ENCODE data around the gene DCLRE1C.

The DCLRE1C gene

DNA sequence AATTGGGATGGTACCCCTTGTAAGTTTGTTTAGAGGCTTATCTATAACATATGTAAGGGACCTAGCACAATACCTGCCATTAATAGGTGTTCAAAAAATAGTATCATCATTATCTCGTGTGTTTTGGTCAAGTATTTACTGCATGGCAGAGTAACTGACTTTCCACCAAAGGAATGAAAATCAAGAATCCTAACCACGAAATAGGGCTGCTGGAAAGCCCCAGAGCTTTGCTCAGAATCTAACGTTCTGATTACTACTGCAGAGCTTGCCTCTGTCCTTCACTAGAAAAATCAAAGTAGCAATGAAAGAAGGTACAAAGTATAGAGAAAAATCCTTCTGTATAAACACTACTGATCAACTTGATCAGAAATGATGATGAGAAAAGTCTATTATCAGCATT, 34.9 kb downstream of the DCLRE1C start:
- Histone ChIP-seq H3K4me3 (replicated peaks; ENCODE audit: insufficient read depth, low read length) (no peak overlapping the region), H3K27me3 (ENCODE audit: insufficient read depth, poor library complexity, severe bottlenecking) (no peaks in the 10 kb centered on the region), H3K27ac (replicated peaks) (no peak overlapping the region)
- TF ChIP-seq, protein P1, sequence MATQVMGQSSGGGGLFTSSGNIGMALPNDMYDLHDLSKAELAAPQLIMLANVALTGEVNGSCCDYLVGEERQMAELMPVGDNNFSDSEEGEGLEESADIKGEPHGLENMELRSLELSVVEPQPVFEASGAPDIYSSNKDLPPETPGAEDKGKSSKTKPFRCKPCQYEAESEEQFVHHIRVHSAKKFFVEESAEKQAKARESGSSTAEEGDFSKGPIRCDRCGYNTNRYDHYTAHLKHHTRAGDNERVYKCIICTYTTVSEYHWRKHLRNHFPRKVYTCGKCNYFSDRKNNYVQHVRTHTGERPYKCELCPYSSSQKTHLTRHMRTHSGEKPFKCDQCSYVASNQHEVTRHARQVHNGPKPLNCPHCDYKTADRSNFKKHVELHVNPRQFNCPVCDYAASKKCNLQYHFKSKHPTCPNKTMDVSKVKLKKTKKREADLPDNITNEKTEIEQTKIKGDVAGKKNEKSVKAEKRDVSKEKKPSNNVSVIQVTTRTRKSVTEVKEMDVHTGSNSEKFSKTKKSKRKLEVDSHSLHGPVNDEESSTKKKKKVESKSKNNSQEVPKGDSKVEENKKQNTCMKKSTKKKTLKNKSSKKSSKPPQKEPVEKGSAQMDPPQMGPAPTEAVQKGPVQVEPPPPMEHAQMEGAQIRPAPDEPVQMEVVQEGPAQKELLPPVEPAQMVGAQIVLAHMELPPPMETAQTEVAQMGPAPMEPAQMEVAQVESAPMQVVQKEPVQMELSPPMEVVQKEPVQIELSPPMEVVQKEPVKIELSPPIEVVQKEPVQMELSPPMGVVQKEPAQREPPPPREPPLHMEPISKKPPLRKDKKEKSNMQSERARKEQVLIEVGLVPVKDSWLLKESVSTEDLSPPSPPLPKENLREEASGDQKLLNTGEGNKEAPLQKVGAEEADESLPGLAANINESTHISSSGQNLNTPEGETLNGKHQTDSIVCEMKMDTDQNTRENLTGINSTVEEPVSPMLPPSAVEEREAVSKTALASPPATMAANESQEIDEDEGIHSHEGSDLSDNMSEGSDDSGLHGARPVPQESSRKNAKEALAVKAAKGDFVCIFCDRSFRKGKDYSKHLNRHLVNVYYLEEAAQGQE (IDR thresholded peaks at IDR 0.05; ENCODE audit: insufficient replicate concordance, low read depth): no peak
- TF ChIP-seq GABPA (IDR thresholded peaks at IDR 0.05; ENCODE audit: low read depth): no peak
- TF ChIP-seq, protein P2, sequence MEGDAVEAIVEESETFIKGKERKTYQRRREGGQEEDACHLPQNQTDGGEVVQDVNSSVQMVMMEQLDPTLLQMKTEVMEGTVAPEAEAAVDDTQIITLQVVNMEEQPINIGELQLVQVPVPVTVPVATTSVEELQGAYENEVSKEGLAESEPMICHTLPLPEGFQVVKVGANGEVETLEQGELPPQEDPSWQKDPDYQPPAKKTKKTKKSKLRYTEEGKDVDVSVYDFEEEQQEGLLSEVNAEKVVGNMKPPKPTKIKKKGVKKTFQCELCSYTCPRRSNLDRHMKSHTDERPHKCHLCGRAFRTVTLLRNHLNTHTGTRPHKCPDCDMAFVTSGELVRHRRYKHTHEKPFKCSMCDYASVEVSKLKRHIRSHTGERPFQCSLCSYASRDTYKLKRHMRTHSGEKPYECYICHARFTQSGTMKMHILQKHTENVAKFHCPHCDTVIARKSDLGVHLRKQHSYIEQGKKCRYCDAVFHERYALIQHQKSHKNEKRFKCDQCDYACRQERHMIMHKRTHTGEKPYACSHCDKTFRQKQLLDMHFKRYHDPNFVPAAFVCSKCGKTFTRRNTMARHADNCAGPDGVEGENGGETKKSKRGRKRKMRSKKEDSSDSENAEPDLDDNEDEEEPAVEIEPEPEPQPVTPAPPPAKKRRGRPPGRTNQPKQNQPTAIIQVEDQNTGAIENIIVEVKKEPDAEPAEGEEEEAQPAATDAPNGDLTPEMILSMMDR (IDR thresholded peaks at IDR 0.05; ENCODE audit: insufficient read depth, low read length): no peak
- no peak for TF ChIP-seq SPI1 (IDR thresholded peaks at IDR 0.05; ENCODE audit: borderline replicate concordance, low read depth)
- no peak for TF ChIP-seq POLR2AphosphoS5 (IDR thresholded peaks at IDR 0.05; ENCODE audit: low read depth)
- DNase-seq (ENCODE audit: low read depth in 1 of 2, low spot score in 1 of 2): no peak

DNA sequence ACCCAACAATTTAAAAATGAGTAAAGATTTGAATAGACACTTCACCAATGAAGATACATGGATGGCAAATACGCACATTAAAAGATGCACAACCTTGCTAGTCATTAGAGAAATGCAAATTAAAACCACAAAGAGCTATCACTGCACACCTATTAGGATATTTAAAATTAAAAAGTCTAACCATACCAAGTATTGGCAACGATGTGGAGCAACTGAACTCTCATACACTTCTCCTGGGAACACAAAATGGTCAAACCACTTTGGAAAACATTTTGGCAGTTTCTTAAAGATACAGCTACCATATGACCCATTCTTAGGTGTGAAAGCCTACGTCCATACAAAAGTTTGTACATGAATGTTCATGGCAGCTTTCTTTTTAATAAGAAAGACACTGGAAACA, 36.1 kb downstream of the DCLRE1C start:
- Histone ChIP-seq H3K27me3 (ENCODE audit: insufficient read depth, poor library complexity, severe bottlenecking) (no peaks in the 10 kb centered on the region), H3K27ac (replicated peaks) (no peak overlapping the region), H3K4me3 (replicated peaks; ENCODE audit: insufficient read depth, low read length) (no peak overlapping the region)
- TF ChIP-seq, protein P1 (IDR thresholded peaks at IDR 0.05; ENCODE audit: insufficient replicate concordance, low read depth): no peak
- no peak for TF ChIP-seq SPI1 (IDR thresholded peaks at IDR 0.05; ENCODE audit: borderline replicate concordance, low read depth)
- TF ChIP-seq, protein P2 (IDR thresholded peaks at IDR 0.05; ENCODE audit: insufficient read depth, low read length): no peak
- TF ChIP-seq POLR2AphosphoS5 (IDR thresholded peaks at IDR 0.05; ENCODE audit: low read depth): no peak
- DNase-seq (ENCODE audit: low read depth in 1 of 2, low spot score in 1 of 2): no peak

DNA sequence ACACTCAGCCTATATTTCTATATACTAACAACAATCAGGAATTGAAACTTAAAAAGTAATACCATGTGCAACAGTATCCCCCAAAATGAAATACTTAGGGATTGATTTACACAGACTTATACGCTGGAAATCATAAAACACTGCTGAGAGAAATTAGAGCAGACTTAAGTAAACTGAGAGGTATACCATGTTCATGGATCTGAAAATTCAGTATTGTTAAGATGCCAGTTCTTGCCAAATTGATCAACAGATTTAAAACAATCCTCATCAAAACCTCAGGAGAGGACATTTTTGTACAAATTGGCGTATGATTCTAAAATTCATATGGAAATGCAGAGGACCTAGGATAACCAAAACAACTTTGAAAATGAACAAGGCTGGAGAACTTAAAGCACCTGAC, 37.3 kb downstream of the DCLRE1C start:
- DNase-seq (ENCODE audit: low read depth in 1 of 2, low spot score in 1 of 2): no peak
- no peak overlapping the region for H3K27ac ChIP-seq (replicated peaks)
- no peak overlapping the region for H3K4me3 ChIP-seq (replicated peaks; ENCODE audit: insufficient read depth, low read length)
- H3K27me3 ChIP-seq (ENCODE audit: insufficient read depth, poor library complexity, severe bottlenecking): no peaks in the 10 kb centered on the region
- no peak for TF ChIP-seq GABPA (IDR thresholded peaks at IDR 0.05; ENCODE audit: low read depth)
- TF ChIP-seq, protein P1 (IDR thresholded peaks at IDR 0.05; ENCODE audit: insufficient replicate concordance, low read depth): no peak
- TF ChIP-seq, protein P2 (IDR thresholded peaks at IDR 0.05; ENCODE audit: insufficient read depth, low read length): no peak
- TF ChIP-seq POLR2AphosphoS5 (IDR thresholded peaks at IDR 0.05; ENCODE audit: low read depth): no peak

Data from HL-60 (cell line).